COLO668 (cell line): ENCODE data around the gene CAB39.

Experiments
- DNase-seq: peaks from one replicate; lab custom pipeline; 2025; ENCODE audit not compliant: unreplicated experiment; lab: John Stamatoyannopoulos, UW

CAB39 gene

GRCh38 chr2:230812033-230812432 lies 99.4 kb downstream of the CAB39 start:
- no peak for DNase-seq

GRCh38 chr2:230814616-230815015 lies 102.0 kb downstream of the CAB39 start:
- no peak for DNase-seq

- no peak for DNase-seq
These were observed 102.4 kb downstream of the CAB39 start for GRCh38 chr2:230815088-230815487.

- DNase-seq: no peak
These were observed 104.1 kb downstream of the CAB39 start for GRCh38 chr2:230816735-230817134.

GRCh38 chr2:230819433-230819832 lies 106.8 kb downstream of the CAB39 start:
- no peak for DNase-seq

- DNase-seq: no peak
These were observed 108.8 kb downstream of the CAB39 start for GRCh38 chr2:230821261-230821990.

GRCh38 chr2:230821991-230822520 lies 109.4 kb downstream of the CAB39 start:
- no peak for DNase-seq

- DNase-seq: no peak
These were observed 110.8 kb downstream of the CAB39 start for GRCh38 chr2:230823264-230823964.

- DNase-seq: peak; percentile 27
These were observed 111.8 kb downstream of the CAB39 start for GRCh38 chr2:230824406-230824978.

GRCh38 chr2:230825354-230825753 lies 112.7 kb downstream of the CAB39 start:
- no peak for DNase-seq

GRCh38 chr2:230827774-230828271 lies 115.2 kb downstream of the CAB39 start:
- DNase-seq: no peak

GRCh38 chr2:230828272-230828961 lies 115.8 kb downstream of the CAB39 start:
- peak; percentile 36 for DNase-seq

GRCh38 chr2:230829293-230829692 lies 116.7 kb downstream of the CAB39 start:
- DNase-seq: no peak

- DNase-seq: no peak
These were observed 117.3 kb downstream of the CAB39 start for GRCh38 chr2:230829959-230830358.

- no peak for DNase-seq
These were observed 117.8 kb downstream of the CAB39 start for GRCh38 chr2:230830428-230830827.

- DNase-seq: no peak
These were observed 127.7 kb downstream of the CAB39 start for GRCh38 chr2:230840301-230840700.

- DNase-seq: no peak
These were observed 129.8 kb downstream of the CAB39 start for GRCh38 chr2:230842473-230842872.

GRCh38 chr2:230843132-230843531 lies 130.5 kb downstream of the CAB39 start:
- no peak for DNase-seq

- no peak for DNase-seq
These were observed 133.7 kb downstream of the CAB39 start for GRCh38 chr2:230846360-230846759.

GRCh38 chr2:230847883-230848388 lies 135.3 kb downstream of the CAB39 start:
- peak; percentile 76 for DNase-seq
